Mucosa of rectum (tissue), 2 donors: ENCODE measurements around the gene AMIGO2.
"Not testable (repeated sequence)": the region's sequence is repeated elsewhere in the genome, so short reads cannot be mapped to it uniquely, and the experiment has no call there.

Source experiments
- H3K27ac ChIP-seq, 2 donors: one replicate each; pipeline ENCODE4 v1.7.0; 2013; ENCODE audit warnings: inconsistent platforms in 2 of 2, low read depth in 2 of 2, low read length in 2 of 2
- H3K27me3 ChIP-seq, 2 donors: one replicate each; pipeline ENCODE4 v1.7.0; 2013; ENCODE audit warnings: low read length in 2 of 2; ENCODE audit not compliant: control insufficient read depth in 2 of 2, insufficient read depth in 2 of 2
- H3K36me3 ChIP-seq, 2 donors: one replicate each; pipeline ENCODE4 v1.7.0; 2013; ENCODE audit warnings: low read length in 2 of 2; ENCODE audit not compliant: control insufficient read depth in 2 of 2, insufficient read depth in 2 of 2
- H3K4me1 ChIP-seq, 2 donors: one replicate each; pipeline ENCODE4 v1.7.0; 2013; ENCODE audit warnings: low read length in 2 of 2, mild to moderate bottlenecking in 1 of 2; ENCODE audit not compliant: control insufficient read depth in 2 of 2, insufficient read depth in 2 of 2
- H3K4me3 ChIP-seq, 2 donors: one replicate each; pipeline ENCODE4 v1.7.0; 2013; ENCODE audit warnings: low read length in 2 of 2
- H3K9ac ChIP-seq, 2 donors: one replicate each; pipeline ENCODE4 v1.7.0; 2013; ENCODE audit warnings: low read length in 2 of 2, low read depth in 1 of 2, mild to moderate bottlenecking in 1 of 2
- H3K9me3 ChIP-seq, 2 donors: one replicate each; pipeline ENCODE4 v1.7.0; 2013; ENCODE audit warnings: low read length in 2 of 2; ENCODE audit not compliant: control insufficient read depth in 2 of 2
- donor health status: healthy.
- donor health status: Normal muscosa, but diverticular disease.

The AMIGO2 gene

DNA sequence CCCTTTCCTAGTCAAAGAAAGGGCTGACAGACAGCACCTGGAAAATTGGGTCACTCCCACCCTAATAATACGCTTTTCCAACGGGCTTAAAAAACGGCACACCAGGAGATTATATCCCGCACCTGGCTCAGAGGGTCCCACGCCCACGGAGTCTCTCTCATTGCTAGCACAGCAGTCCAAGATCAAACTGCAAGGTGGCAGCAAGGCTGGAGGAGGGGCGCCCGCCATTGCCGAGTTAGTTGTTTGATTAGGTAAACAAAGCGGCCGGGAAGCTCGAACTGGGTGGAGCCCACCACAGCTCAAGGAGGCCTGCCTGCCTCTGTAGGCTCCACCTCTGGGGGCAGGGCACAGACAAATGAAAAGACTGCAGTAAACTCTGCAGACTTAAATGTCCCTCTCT is 22.8 kb downstream of the AMIGO2 start:
- H3K36me3 ChIP-seq, H3K27ac ChIP-seq, H3K9me3 ChIP-seq, H3K4me1 ChIP-seq, H3K4me3 ChIP-seq, H3K9ac ChIP-seq, H3K27me3 ChIP-seq: not testable (repeated sequence)

- not testable (repeated sequence) for H3K36me3 ChIP-seq, H3K4me1 ChIP-seq, H3K4me3 ChIP-seq, H3K27ac ChIP-seq, H3K27me3 ChIP-seq, H3K9ac ChIP-seq, H3K9me3 ChIP-seq
Observed at GRCh38 chr12:47055856-47056255, 23.9 kb downstream of the AMIGO2 start.

GRCh38 chr12:47054659-47055058 is 25.1 kb downstream of the AMIGO2 start:
- Histone ChIP-seq H3K4me1 (no peaks in the 10 kb centered on the region), H3K9ac (no peak overlapping the region), H3K27ac (no peak overlapping the region), H3K9me3 (peaks cover 0 to 6% of the 10 kb centered on the region in 2 donors), H3K27me3 (peaks cover 0 to 2% of the 10 kb centered on the region in 2 donors), H3K4me3 (no peak overlapping the region), H3K36me3 (no peaks in the 10 kb centered on the region)

GRCh38 chr12:47053961-47054360 is 25.8 kb downstream of the AMIGO2 start:
- Histone ChIP-seq H3K27me3 (peaks cover 0 to 2% of the 10 kb centered on the region in 2 donors), H3K36me3 (no peaks in the 10 kb centered on the region), H3K9ac (no peak overlapping the region), H3K9me3 (peaks cover 0 to 6% of the 10 kb centered on the region in 2 donors), H3K4me3 (no peak overlapping the region), H3K27ac (no peak overlapping the region), H3K4me1 (no peaks in the 10 kb centered on the region)

DNA sequence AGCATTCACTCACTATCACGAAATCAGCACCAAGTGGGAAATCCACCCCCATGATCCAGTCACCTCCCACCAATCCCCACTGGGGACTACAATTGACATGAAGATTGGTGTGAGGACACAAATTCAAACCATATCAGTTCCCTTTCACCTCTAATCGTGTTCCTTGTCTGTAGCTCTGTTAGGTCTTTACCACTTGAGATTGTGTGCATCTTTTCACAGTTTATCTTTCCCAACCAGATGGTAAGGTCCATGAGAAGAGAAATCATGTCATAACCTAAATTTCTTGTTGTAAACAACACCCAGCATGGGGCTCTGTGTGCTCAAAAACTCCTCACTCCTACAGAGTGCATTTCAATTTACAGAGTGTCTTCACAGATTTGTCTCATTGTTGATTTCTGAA is 27.5 kb downstream of the AMIGO2 start:
- Histone ChIP-seq H3K9me3 (peaks cover 0 to 6% of the 10 kb centered on the region in 2 donors), H3K27ac (no peak overlapping the region), H3K36me3 (no peaks in the 10 kb centered on the region), H3K4me3 (no peak overlapping the region), H3K9ac (no peak overlapping the region), H3K4me1 (no peaks in the 10 kb centered on the region), H3K27me3 (peaks cover 0 to 2% of the 10 kb centered on the region in 2 donors)

- not testable (repeated sequence) for H3K27me3 ChIP-seq, H3K4me3 ChIP-seq, H3K4me1 ChIP-seq, H3K9me3 ChIP-seq, H3K27ac ChIP-seq, H3K9ac ChIP-seq, H3K36me3 ChIP-seq
Observed at GRCh38 chr12:47051291-47051690, 28.5 kb downstream of the AMIGO2 start.

DNA sequence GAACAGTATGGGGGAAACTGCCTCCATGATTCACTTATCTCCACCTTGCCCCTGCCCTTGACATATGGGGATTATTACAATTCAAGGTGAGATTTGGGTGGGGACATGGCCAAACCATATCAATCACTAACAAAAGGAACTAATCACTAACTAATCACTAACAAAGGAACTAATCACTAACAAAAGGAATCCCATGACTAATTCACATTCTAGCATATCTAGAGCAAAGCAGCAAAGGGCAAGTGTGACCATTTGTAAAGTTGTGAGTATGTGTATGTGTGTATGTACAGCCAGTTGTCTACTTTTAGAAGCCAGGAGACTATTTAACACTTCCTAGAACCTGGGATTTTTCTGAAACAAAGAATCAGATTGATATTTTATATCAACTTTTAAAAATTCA is 31.2 kb downstream of the AMIGO2 start:
- no peaks in the 10 kb centered on the region for H3K36me3 ChIP-seq
- no peaks in the 10 kb centered on the region for H3K4me1 ChIP-seq
- H3K4me3 ChIP-seq = no peak overlapping the region
- peaks cover 0 to 6% of the 10 kb centered on the region in 2 donors for H3K9me3 ChIP-seq
- H3K27me3 ChIP-seq = no peaks in the 10 kb centered on the region
- no peak overlapping the region for H3K9ac ChIP-seq
- no peak overlapping the region for H3K27ac ChIP-seq

DNA sequence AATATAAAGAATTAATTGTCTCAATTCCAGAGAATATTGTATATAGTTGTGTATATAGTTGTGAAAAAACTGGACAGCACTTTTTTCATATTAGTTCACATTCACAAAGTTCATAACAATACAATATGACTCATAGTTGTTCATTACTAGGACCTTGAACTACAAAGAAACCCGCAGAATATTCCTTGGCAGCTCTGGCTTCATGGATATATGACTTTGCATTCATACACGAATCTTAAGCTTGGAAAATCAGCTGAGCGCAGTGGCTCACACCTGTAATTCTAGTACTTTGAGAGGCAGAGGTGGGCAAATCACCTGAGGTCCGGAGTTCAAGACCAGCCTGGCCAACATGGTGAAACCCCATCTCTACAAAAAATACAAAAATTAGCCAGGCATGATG is 38.4 kb downstream of the AMIGO2 start:
- H3K4me1 ChIP-seq = peaks cover 2 to 7% of the 10 kb centered on the region in 2 donors
- no peaks in the 10 kb centered on the region for H3K36me3 ChIP-seq
- no peak overlapping the region for H3K4me3 ChIP-seq
- H3K9ac ChIP-seq = no peak overlapping the region
- H3K27me3 ChIP-seq = no peaks in the 10 kb centered on the region
- H3K27ac ChIP-seq = no peak overlapping the region
- no peaks in the 10 kb centered on the region for H3K9me3 ChIP-seq

DNA sequence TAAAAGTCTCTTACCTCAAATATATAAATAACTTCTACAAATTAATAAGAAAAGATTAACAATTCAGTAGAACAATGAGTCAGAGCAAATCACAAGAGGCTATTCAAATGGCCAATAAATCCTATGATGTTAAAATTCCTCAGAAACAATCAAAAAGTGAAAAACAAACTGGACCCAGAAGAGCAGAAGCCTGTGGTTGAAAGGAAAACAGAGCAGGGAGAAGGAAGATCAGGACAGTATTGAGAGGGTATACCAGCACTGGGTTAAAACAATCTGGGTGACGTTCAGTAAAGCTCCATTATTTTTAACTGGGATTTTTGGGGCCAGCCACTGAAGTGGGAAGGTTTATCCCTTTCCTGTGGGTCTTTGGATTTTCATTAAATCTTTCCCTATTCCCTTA is 40.0 kb downstream of the AMIGO2 start:
- Histone ChIP-seq H3K4me3 (no peak overlapping the region), H3K9ac (no peak overlapping the region), H3K27me3 (no peaks in the 10 kb centered on the region), H3K36me3 (no peaks in the 10 kb centered on the region), H3K4me1 (peaks cover 2 to 7% of the 10 kb centered on the region in 2 donors), H3K27ac (no peak overlapping the region), H3K9me3 (no peaks in the 10 kb centered on the region)

DNA sequence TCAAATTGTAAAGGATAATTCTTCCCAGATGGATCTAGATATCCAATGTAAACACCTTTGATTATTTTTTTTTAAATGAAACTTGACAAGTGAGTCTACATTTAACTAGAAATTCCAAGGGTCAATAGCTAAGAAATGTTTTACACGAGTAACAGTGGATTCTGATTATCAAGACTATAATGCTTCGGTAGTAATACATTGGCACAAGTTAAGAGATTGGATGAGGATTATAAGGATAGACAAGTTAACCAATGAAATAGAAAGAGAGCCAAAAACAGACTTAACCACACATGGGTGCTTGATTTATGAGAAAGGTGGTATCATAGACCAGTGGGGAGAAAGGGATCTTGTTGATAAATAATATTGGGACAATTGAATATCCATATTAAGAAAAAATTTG is 40.7 kb downstream of the AMIGO2 start:
- Histone ChIP-seq H3K36me3 (no peaks in the 10 kb centered on the region), H3K27ac (no peak overlapping the region), H3K4me1 (peaks cover 2 to 7% of the 10 kb centered on the region in 2 donors)

GRCh38 chr12:47038270-47038748 is 41.5 kb downstream of the AMIGO2 start:
- Histone ChIP-seq H3K4me3 (no peak overlapping the region), H3K9me3 (no peaks in the 10 kb centered on the region), H3K27ac (no peak overlapping the region)

More for the DNA sequence above, 40.7 kb downstream of the AMIGO2 start:
- H3K9ac ChIP-seq = no peak overlapping the region
- H3K4me3 ChIP-seq = no peak overlapping the region
- no peaks in the 10 kb centered on the region for H3K9me3 ChIP-seq
- no peaks in the 10 kb centered on the region for H3K27me3 ChIP-seq

More at GRCh38 chr12:47038270-47038748, 41.5 kb downstream of the AMIGO2 start:
- peaks cover 2 to 7% of the 10 kb centered on the region in 2 donors for H3K4me1 ChIP-seq
- no peaks in the 10 kb centered on the region for H3K27me3 ChIP-seq
- no peak overlapping the region for H3K9ac ChIP-seq
- H3K36me3 ChIP-seq = no peaks in the 10 kb centered on the region
